Neural progenitor cell (in vitro differentiated cells): Measurements from ENCODE around the gene KIF15. TPM values are rescaled to one million over a fixed set of nuclear protein-coding genes. Genes with fewer than 3 reads are reported as not detected.

ENCODE experiments used
- DNase-seq: peaks from one replicate; pipeline ENCODE4 v3.0.0-alpha.2; 2016; ENCODE audit warnings: low spot score
- H2AFZ ChIP-seq: fragments of 200-600 bp; sonication (generic); replicated peaks from 2 replicates; pipeline ENCODE4 v1.6.1; 2016; ENCODE audit warnings: antibody characterized with exemption
- H3F3A ChIP-seq: fragments of 200-600 bp; sonication (generic); 2 replicates; pipeline ENCODE4 v1.6.1; 2016; ENCODE audit warnings: antibody characterized with exemption, low read depth
- H3K27ac ChIP-seq: fragments of 200-600 bp; sonication (generic); 2 replicates; pipeline ENCODE4 v1.5.1; 2016; ENCODE audit warnings: mild to moderate bottlenecking
- H3K27me3 ChIP-seq: fragments of 200-600 bp; sonication (generic); 2 replicates; pipeline ENCODE4 v1.6.1; 2016; ENCODE audit warnings: mild to moderate bottlenecking, moderate library complexity
- H3K36me3 ChIP-seq: fragments of 200-600 bp; sonication (generic); 2 replicates; pipeline ENCODE4 v1.5.1; 2016
- H3K4me1 ChIP-seq: fragments of 200-600 bp; sonication (generic); 2 replicates; pipeline ENCODE4 v1.6.1; 2016; ENCODE audit warnings: mixed run types
- H3K4me2 ChIP-seq: fragments of 200-600 bp; sonication (generic); 2 replicates; pipeline ENCODE4 v1.6.1; 2016
- H3K4me3 ChIP-seq: fragments of 200-600 bp; sonication (generic); 2 replicates; pipeline ENCODE4 v1.5.1; 2016
- H3K79me2 ChIP-seq: fragments of 200-600 bp; sonication (generic); 2 replicates; pipeline ENCODE4 v1.6.1; 2016; ENCODE audit warnings: low read depth
- H3K9ac ChIP-seq: fragments of 200-600 bp; sonication (generic); 2 replicates; pipeline ENCODE4 v1.6.1; 2016
- H3K9me3 ChIP-seq: fragments of 200-600 bp; sonication (generic); 2 replicates; pipeline ENCODE4 v1.5.1; 2016; ENCODE audit warnings: low read depth
- H4K20me1 ChIP-seq: fragments of 200-600 bp; sonication (generic); 2 replicates; pipeline ENCODE4 v1.6.1; 2016; ENCODE audit warnings: low read depth
- H3K27ac Mint-ChIP-seq: 3 replicates; pipeline ENCODE4 v1.8.0; 2021; ENCODE audit warnings: mixed read lengths
- H3K27me3 Mint-ChIP-seq: 2 replicates; pipeline ENCODE4 v1.8.0; 2022; ENCODE audit warnings: low read depth, mild to moderate bottlenecking, inconsistent platforms, moderate library complexity, mixed read lengths; ENCODE audit not compliant: insufficient read depth
- H3K36me3 Mint-ChIP-seq: 3 replicates; pipeline ENCODE4 v1.8.0; 2021; ENCODE audit warnings: mixed read lengths
- H3K4me1 Mint-ChIP-seq: 3 replicates; pipeline ENCODE4 v1.8.0; 2021; ENCODE audit warnings: mixed read lengths
- H3K4me3 Mint-ChIP-seq: 3 replicates; pipeline ENCODE4 v1.8.0; 2021; ENCODE audit warnings: mild to moderate bottlenecking, moderate library complexity, mixed read lengths
- H3K9me3 Mint-ChIP-seq: 3 replicates; pipeline ENCODE4 v1.8.0; 2020; ENCODE audit warnings: mixed read lengths
- CTCF ChIP-seq: fragments of 200-600 bp; sonication (generic); IDR thresholded peaks from 2 replicates; pipeline ENCODE4 v1.5.1; 2017; ENCODE audit warnings: antibody characterized with exemption, mild to moderate bottlenecking
- EZH2 ChIP-seq: fragments of 200-600 bp; sonication (generic); IDR thresholded peaks from 2 replicates; pipeline ENCODE4 v1.6.1; 2017; ENCODE audit warnings: antibody characterized with exemption, mild to moderate bottlenecking, moderate library complexity
- EZH2phosphoT487 ChIP-seq: fragments of 200-600 bp; sonication (generic); IDR thresholded peaks from 2 replicates; pipeline ENCODE4 v1.6.1; 2017; ENCODE audit warnings: antibody characterized with exemption
- microRNA counts: library from miRNA; unstranded; fragments of <30 nt; microRNA quantifications from one replicate; lab custom pipeline; 2016
- total RNA-seq: library from RNA; depleted of rRNA; stranded (reverse); fragments of >200 nt; gene quantifications from 2 replicates; pipeline ENCODE4 v1.2.3, GENCODE V29; 2015; ENCODE audit warnings: low replicate concordance

KIF15 gene
- total RNA-seq, 1 donor from 2014 or later = 83.4 TPM

- DNase-seq = peak; percentile 61
- no peaks in the 10 kb centered on the region for H3K9me3 ChIP-seq
- H3K79me2 ChIP-seq = no peaks in the 10 kb centered on the region
- Mint-ChIP-seq H3K4me3 (no peak overlapping the region), H3K27me3 (peaks cover 2% of the 10 kb centered on the region), H3K36me3 (no peaks in the 10 kb centered on the region), H3K9me3 (no peaks in the 10 kb centered on the region), H3K27ac (peak overlapping the region; percentile 86), H3K4me1 (peaks cover 22% of the 10 kb centered on the region)
- no peak overlapping the region for H3K9ac ChIP-seq
- no peaks in the 10 kb centered on the region for H3K36me3 ChIP-seq
- no peak for TF ChIP-seq EZH2phosphoT487
- H3K4me1 ChIP-seq = peaks cover 24% of the 10 kb centered on the region
- H3K4me3 ChIP-seq = no peak overlapping the region
- peak overlapping the region; percentile 47 for H3K4me2 ChIP-seq
- H3F3A ChIP-seq = peaks cover 6% of the 10 kb centered on the region
- H4K20me1 ChIP-seq = no peaks in the 10 kb centered on the region
- H2AFZ ChIP-seq = peak overlapping the region; percentile 68
- H3K27me3 ChIP-seq = no peaks in the 10 kb centered on the region
- H3K27ac ChIP-seq = no peak overlapping the region
Measured at GRCh38 chr3:44899683-44900367, 138.2 kb downstream of the KIF15 start.

- H3K27ac Mint-ChIP-seq = no peak overlapping the region
- H3K36me3 ChIP-seq = no peaks in the 10 kb centered on the region
- no peaks in the 10 kb centered on the region for H3K27me3 ChIP-seq
- H3K4me2 ChIP-seq = no peak overlapping the region
- H4K20me1 ChIP-seq = no peaks in the 10 kb centered on the region
- H2AFZ ChIP-seq = peak overlapping the region; percentile 42
- H3K4me3 Mint-ChIP-seq = no peak overlapping the region
- no peaks in the 10 kb centered on the region for H3K9me3 ChIP-seq
- H3K4me3 ChIP-seq = no peak overlapping the region
- peaks cover 32% of the 10 kb centered on the region for H3K4me1 Mint-ChIP-seq
- DNase-seq = no peak
- peaks cover 24% of the 10 kb centered on the region for H3K4me1 ChIP-seq
- H3K27me3 Mint-ChIP-seq = peaks cover 4% of the 10 kb centered on the region
- TF ChIP-seq CTCF (no peak), EZH2phosphoT487 (no peak), EZH2 (no peak)
- no peaks in the 10 kb centered on the region for H3K79me2 ChIP-seq
- no peak overlapping the region for H3K27ac ChIP-seq
- no peaks in the 10 kb centered on the region for H3K9me3 Mint-ChIP-seq
- H3K9ac ChIP-seq = no peak overlapping the region
- peaks cover 6% of the 10 kb centered on the region for H3F3A ChIP-seq
- H3K36me3 Mint-ChIP-seq = no peaks in the 10 kb centered on the region
Measured at GRCh38 chr3:44902628-44903027, 141.0 kb downstream of the KIF15 start.

MicroRNA genes within 50 kb of the gene (microRNA counts, 767-probe panel; counts per million panel counts)
- microRNA hsa-miR-564 (lab: Ali Mortazavi, UCI) = 460 counts per million, percentile 90 among the panel's probes with 10 or more counts

Other genes starting within 250 kb of the KIF15 start
- 14.1 and 18.7 TPM in 2 replicates for gene ZKSCAN7, start 206.6 kb upstream of the KIF15 start, total RNA-seq
- 14.7 and 26.7 TPM in 2 replicates for gene ZNF660, start 176.8 kb upstream of the KIF15 start, total RNA-seq
- gene ZNF197, start 136.8 kb upstream of the KIF15 start, total RNA-seq = 38.7 and 49.1 TPM in 2 replicates
- gene ZNF35, start 113.1 kb upstream of the KIF15 start, total RNA-seq = 23.4 and 29.8 TPM in 2 replicates
- 3.6 and 5.1 TPM in 2 replicates for gene ZNF502, start 49.1 kb upstream of the KIF15 start, total RNA-seq
- gene ZNF501, start 32.2 kb upstream of the KIF15 start, total RNA-seq = 9.9 and 12.6 TPM in 2 replicates
- 48.9 and 73.6 TPM in 2 replicates for gene KIAA1143, start 175 bp upstream of the KIF15 start, total RNA-seq
- gene TMEM42, start 100.1 kb downstream of the KIF15 start, total RNA-seq = 10.1 and 17.7 TPM in 2 replicates
- gene TGM4, start 112.8 kb downstream of the KIF15 start, total RNA-seq = 0.04 and 0.12 TPM in 2 replicates
- 41.2 and 65.8 TPM in 2 replicates for gene ZDHHC3, start 214.4 kb downstream of the KIF15 start, total RNA-seq
- gene EXOSC7, start 214.4 kb downstream of the KIF15 start, total RNA-seq = 86.6 and 88.7 TPM in 2 replicates